ENCODE measurements around the gene MRPS26. TPM values are rescaled to one million over a fixed set of nuclear protein-coding genes. Genes with fewer than 3 reads are reported as not detected.

Gene MRPS26
- polyA plus RNA-seq, 3 donors = 19.4 to 36.6 (median 29.8) TPM

- Histone ChIP-seq H3K79me2 (ENCODE audit: insufficient read depth, low read length) (no peaks in the 10 kb centered on the region), H3K4me2 (replicated peaks; ENCODE audit: extremely low read depth, low read length, poor library complexity, severe bottlenecking) (peak overlapping the region; percentile 62), H3K4me1 (ENCODE audit: control insufficient read depth in 1 of 2, insufficient read depth in 2 of 2, low read length in 2 of 2) (peaks cover 21 to 25% of the 10 kb centered on the region in 2 donors), H3K9me3 (replicated peaks in 1 of 2; ENCODE audit: control insufficient read depth in 1 of 2, insufficient read depth in 1 of 2, low read length in 2 of 2) (peaks cover 7 to 27% of the 10 kb centered on the region in 2 donors), H3K36me3 (replicated peaks in 1 of 2; ENCODE audit: control insufficient read depth in 1 of 2, insufficient read depth in 2 of 2, low read length in 2 of 2) (no peaks in the 10 kb centered on the region), H2AFZ (ENCODE audit: insufficient read depth, low read depth, low read length, poor library complexity, severe bottlenecking) (peak overlapping the region; percentile 46), H3K4me3 (replicated peaks in 1 of 3; ENCODE audit: low read depth in 2 of 3, low read length in 3 of 3) (peak overlapping the region in 1 of 3 experiments; percentile 56), H3K9ac (ENCODE audit: insufficient read depth, low read length, poor library complexity, severe bottlenecking) (no peak overlapping the region), H3K27me3 (ENCODE audit: control insufficient read depth in 2 of 2, insufficient read depth in 2 of 2, low read length in 2 of 2) (peaks cover 26 to 62% of the 10 kb centered on the region in 2 donors), H4K20me1 (ENCODE audit: insufficient read depth, low read length) (no peaks in the 10 kb centered on the region), H3K27ac (ENCODE audit: low read depth in 1 of 2, low read length in 2 of 2) (no peak overlapping the region)
- Mint-ChIP-seq H3K4me1 (peaks cover 23% of the 10 kb centered on the region), H3K36me3 (peaks cover 0 to 9% of the 10 kb centered on the region in 2 donors), H3K9me3 (peaks cover 0 to 20% (median 11%) of the 10 kb centered on the region in 7 donors), H3K4me3 (peak overlapping the region; percentile 47 to 83), H3K27me3 (ENCODE audit: low read depth in 3 of 3) (peaks cover 57 to 68% (median 66%) of the 10 kb centered on the region in 3 donors), H3K27ac (no peak overlapping the region)
- intact Hi-C loops (cut with micrococcal nuclease) = no loop called here
- no peak for TF ChIP-seq CTCF (IDR thresholded peaks at IDR 0.05)
- under 1% methylated on average over 71 of the region's 76 CpGs for WGBS (ENCODE audit: insufficient coverage)
- DNase-seq = no peak
Measured at GRCh38 chr20:3082955-3083952, 37.4 kb downstream of the MRPS26 start.

GRCh38 chr20:3084283-3084985, 38.6 kb downstream of the MRPS26 start, which contains the start of gene AVP:
TSS of gene AVP (minus strand) at chr20:3084724. CDS start at chr20:3084674, 50 bp downstream.
- Mint-ChIP-seq H3K27ac (peak within 1 kb of the TSS in 1 of 7 donors; percentile 35), H3K4me1 (peaks cover 23% of the 10 kb centered on the region), H3K9me3 (peaks cover 0 to 20% (median 11%) of the 10 kb centered on the region in 7 donors), H3K36me3 (peaks cover 0 to 9% of the 10 kb centered on the region in 2 donors), H3K4me3 (peak within 1 kb of the TSS; percentile 47 to 83), H3K27me3 (ENCODE audit: low read depth in 3 of 3) (peaks cover 55 to 62% (median 56%) of the 10 kb centered on the region in 3 donors)
- Histone ChIP-seq H3K27me3 (ENCODE audit: control insufficient read depth in 2 of 2, insufficient read depth in 2 of 2, low read length in 2 of 2) (peaks cover 26 to 52% of the 10 kb centered on the region in 2 donors), H3K79me2 (ENCODE audit: insufficient read depth, low read length) (no peaks in the 10 kb centered on the region), H3K4me3 (replicated peaks in 1 of 3; ENCODE audit: low read depth in 2 of 3, low read length in 3 of 3) (peak within 1 kb of the TSS in 1 of 3 experiments; percentile 56), H3K36me3 (replicated peaks in 1 of 2; ENCODE audit: control insufficient read depth in 1 of 2, insufficient read depth in 2 of 2, low read length in 2 of 2) (no peaks in the 10 kb centered on the region), H3K4me2 (replicated peaks; ENCODE audit: extremely low read depth, low read length, poor library complexity, severe bottlenecking) (peak within 1 kb of the TSS; percentile 62), H3K9ac (ENCODE audit: insufficient read depth, low read length, poor library complexity, severe bottlenecking) (no peak within 1 kb of the TSS), H3K27ac (ENCODE audit: low read depth in 1 of 2, low read length in 2 of 2) (no peak within 1 kb of the TSS), H3K4me1 (ENCODE audit: control insufficient read depth in 1 of 2, insufficient read depth in 2 of 2, low read length in 2 of 2) (peaks cover 21 to 25% of the 10 kb centered on the region in 2 donors), H3K9me3 (replicated peaks in 1 of 2; ENCODE audit: control insufficient read depth in 1 of 2, insufficient read depth in 1 of 2, low read length in 2 of 2) (peaks cover 7 to 27% of the 10 kb centered on the region in 2 donors), H4K20me1 (ENCODE audit: insufficient read depth, low read length) (no peaks in the 10 kb centered on the region), H2AFZ (ENCODE audit: insufficient read depth, low read depth, low read length, poor library complexity, severe bottlenecking) (peak within 1 kb of the TSS; percentile 46)
- no peak for TF ChIP-seq CTCF (IDR thresholded peaks at IDR 0.05)
- peak; percentile 27 to 61 (median 41) for DNase-seq
- 38% methylated on average over 19 of the region's 28 CpGs for WGBS (ENCODE audit: insufficient coverage)
- intact Hi-C loops (cut with micrococcal nuclease) = no loop called here

All from CD14-positive monocyte (primary cell).